GM12873 (cell line): Measurements from ENCODE around the gene APLN.

Source experiments
- TF ChIP-seq, protein P1 (sequence below): IDR thresholded peaks from 2 replicates; pipeline ENCODE4 v1.5.1; 2012; ENCODE audit warnings: low read depth, mild to moderate bottlenecking, moderate library complexity, low read length, control low read depth; ENCODE audit not compliant: insufficient read depth; ENCODE audit errors: missing control alignments

Gene APLN

GRCh38 chrX:129686422-129686948 lies 31.7 kb upstream of the APLN start:
- TF ChIP-seq, protein P1, sequence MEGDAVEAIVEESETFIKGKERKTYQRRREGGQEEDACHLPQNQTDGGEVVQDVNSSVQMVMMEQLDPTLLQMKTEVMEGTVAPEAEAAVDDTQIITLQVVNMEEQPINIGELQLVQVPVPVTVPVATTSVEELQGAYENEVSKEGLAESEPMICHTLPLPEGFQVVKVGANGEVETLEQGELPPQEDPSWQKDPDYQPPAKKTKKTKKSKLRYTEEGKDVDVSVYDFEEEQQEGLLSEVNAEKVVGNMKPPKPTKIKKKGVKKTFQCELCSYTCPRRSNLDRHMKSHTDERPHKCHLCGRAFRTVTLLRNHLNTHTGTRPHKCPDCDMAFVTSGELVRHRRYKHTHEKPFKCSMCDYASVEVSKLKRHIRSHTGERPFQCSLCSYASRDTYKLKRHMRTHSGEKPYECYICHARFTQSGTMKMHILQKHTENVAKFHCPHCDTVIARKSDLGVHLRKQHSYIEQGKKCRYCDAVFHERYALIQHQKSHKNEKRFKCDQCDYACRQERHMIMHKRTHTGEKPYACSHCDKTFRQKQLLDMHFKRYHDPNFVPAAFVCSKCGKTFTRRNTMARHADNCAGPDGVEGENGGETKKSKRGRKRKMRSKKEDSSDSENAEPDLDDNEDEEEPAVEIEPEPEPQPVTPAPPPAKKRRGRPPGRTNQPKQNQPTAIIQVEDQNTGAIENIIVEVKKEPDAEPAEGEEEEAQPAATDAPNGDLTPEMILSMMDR = no peak

GRCh38 chrX:129682979-129683378 lies 28.2 kb upstream of the APLN start:
- TF ChIP-seq, protein P1 = no peak

GRCh38 chrX:129679901-129680300 lies 25.1 kb upstream of the APLN start:
- TF ChIP-seq, protein P1 = no peak

DNA sequence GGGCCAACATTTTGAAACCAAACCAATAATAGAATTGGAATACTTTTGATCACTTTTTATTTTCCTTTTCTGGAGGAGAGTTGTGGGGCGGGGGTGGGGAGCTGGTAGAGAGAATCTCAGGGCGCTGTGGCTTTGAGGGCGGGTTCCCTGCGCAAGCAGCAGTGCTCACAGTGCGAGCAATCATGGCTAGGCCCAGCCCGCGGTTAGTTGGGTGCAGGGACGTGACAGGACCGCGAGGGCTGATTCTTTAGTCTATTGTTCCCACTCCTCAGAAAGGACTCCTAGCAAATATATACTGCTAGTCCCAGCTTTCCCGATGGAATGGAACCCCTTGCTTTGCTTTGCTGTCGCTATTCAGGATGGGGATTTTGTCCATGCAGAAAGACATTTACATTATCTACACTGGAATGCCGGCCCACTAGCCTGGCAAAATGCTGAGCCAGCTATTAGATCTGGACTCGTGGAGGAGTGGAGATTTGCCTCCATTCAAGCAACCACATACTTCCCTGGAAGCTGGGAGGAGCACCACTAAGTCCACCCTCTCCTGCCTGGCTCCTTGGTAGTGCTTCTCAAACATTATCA lies 23.9 kb upstream of the APLN start:
- TF ChIP-seq, protein P1 = no peak

DNA sequence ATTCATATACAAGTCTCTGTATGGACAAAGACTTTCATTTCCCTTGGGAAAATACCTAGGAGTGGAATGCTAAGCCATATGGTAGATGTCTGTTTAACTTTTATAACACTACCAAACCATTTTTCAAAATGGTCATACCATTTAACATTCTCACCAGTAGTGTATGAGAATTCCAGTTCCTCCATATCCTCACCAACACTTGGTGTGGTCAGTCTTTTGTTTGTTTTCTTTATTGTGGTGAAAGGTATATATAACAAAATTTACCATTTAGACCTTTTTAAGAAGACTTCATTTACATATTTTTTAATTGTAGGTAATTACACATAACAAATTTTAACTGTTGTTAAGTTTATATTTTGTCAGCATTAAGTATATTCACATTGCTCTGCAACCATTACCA lies 12.7 kb upstream of the APLN start:
- TF ChIP-seq, protein P1 = no peak

GRCh38 chrX:129665916-129666644 lies 11.3 kb upstream of the APLN start:
- TF ChIP-seq, protein P1 = no peak

- TF ChIP-seq, protein P1 = no peak
Observed at GRCh38 chrX:129663171-129663570, 8.4 kb upstream of the APLN start.
